HG02938 (cell line): ENCODE measurements around the gene CD48.
"Not testable (repeated sequence)": the region's sequence is repeated elsewhere in the genome, so short reads cannot be mapped to it uniquely, and the experiment has no call there.

Source experiments
- ATAC-seq: cut with Tn5 transposase; IDR thresholded peaks from one replicate; pipeline ENCODE4 v1.9.1; 2021; ENCODE audit warnings: mild to moderate bottlenecking, moderate library complexity; ENCODE audit not compliant: unreplicated experiment

The CD48 gene

GRCh38 chr1:160716013-160716412 is 4.4 kb upstream of the CD48 start:
- ATAC-seq, result no peak

- ATAC-seq, result not testable (repeated sequence)
Measured at GRCh38 chr1:160714034-160714648, 2.5 kb upstream of the CD48 start.

GRCh38 chr1:160713161-160713560 is 1.5 kb upstream of the CD48 start:
- no peak for ATAC-seq

- ATAC-seq, result peak; percentile 36
Measured at GRCh38 chr1:160712525-160713080, 981 bp upstream of the CD48 start.

- ATAC-seq, result no peak
Measured at GRCh38 chr1:160711276-160711601, 383 bp downstream of the CD48 start.

- ATAC-seq, result no peak
Measured at GRCh38 chr1:160710517-160711252, 937 bp downstream of the CD48 start.

- no peak for ATAC-seq
Measured at GRCh38 chr1:160709715-160710114, 1.9 kb downstream of the CD48 start.

GRCh38 chr1:160708801-160709200 is 2.8 kb downstream of the CD48 start:
- peak; percentile 41 for ATAC-seq

GRCh38 chr1:160708118-160708517 is 3.5 kb downstream of the CD48 start:
- ATAC-seq, result no peak

- ATAC-seq, result no peak
Measured at GRCh38 chr1:160707236-160708064, 4.2 kb downstream of the CD48 start.

- no peak for ATAC-seq
Measured at GRCh38 chr1:160706526-160707235, 4.9 kb downstream of the CD48 start.

GRCh38 chr1:160705742-160706141 is 5.9 kb downstream of the CD48 start:
- ATAC-seq, result no peak

- ATAC-seq, result not testable (repeated sequence)
Measured at GRCh38 chr1:160705212-160705621, 6.4 kb downstream of the CD48 start.

GRCh38 chr1:160704250-160704649 is 7.4 kb downstream of the CD48 start:
- no peak for ATAC-seq

- ATAC-seq, result no peak
Measured at GRCh38 chr1:160702100-160702499, 9.5 kb downstream of the CD48 start.

- not testable (repeated sequence) for ATAC-seq
Measured at GRCh38 chr1:160692390-160692789, 19.2 kb downstream of the CD48 start.

GRCh38 chr1:160685266-160685665 is 26.4 kb downstream of the CD48 start:
- ATAC-seq, result no peak

- ATAC-seq, result no peak
Measured at GRCh38 chr1:160682983-160683865, 28.4 kb downstream of the CD48 start.

GRCh38 chr1:160681891-160682140 is 29.8 kb downstream of the CD48 start:
- no peak for ATAC-seq
